HepG2 (cell line): ENCODE measurements around the gene LOXL3. TPM values are rescaled to one million over a fixed set of nuclear protein-coding genes. Genes with fewer than 3 reads are reported as not detected.

Source experiments
- CREB1 ChIP-seq, 2 experiments: fragments of 450-650 bp in 1 of 2; IDR thresholded peaks; 2 replicates each; pipeline ENCODE4 v1.6.1; 2016 to 2017; ENCODE audit warnings: control low read depth in 1 of 2, mild to moderate bottlenecking in 1 of 2, missing compliant biosample characterization in 1 of 2, missing genetic modification characterization in 1 of 2
- JUN ChIP-seq: sonication (generic); formaldehyde crosslinking; IDR thresholded peaks from 2 replicates; pipeline ENCODE4 v1.4.0; 2020; ENCODE audit warnings: mild to moderate bottlenecking, missing genetic modification reagents
- TARDBP ChIP-seq: sonication (generic); formaldehyde crosslinking; IDR thresholded peaks from 2 replicates; pipeline ENCODE4 v1.8.0; 2022; ENCODE audit warnings: mild to moderate bottlenecking, missing genetic modification reagents
- TP53 ChIP-seq: sonication (generic); formaldehyde crosslinking; conservative IDR thresholded peaks from 2 replicates; pipeline ENCODE4 v1.4.0; 2020; ENCODE audit warnings: missing genetic modification reagents
- ZNF160 ChIP-seq: sonication (generic); formaldehyde crosslinking; IDR thresholded peaks from 2 replicates; pipeline ENCODE4 v1.8.0; 2022; ENCODE audit warnings: mild to moderate bottlenecking, inconsistent platforms, missing genetic modification reagents
- ZNF343 ChIP-seq: sonication (generic); formaldehyde crosslinking; IDR thresholded peaks from 2 replicates; pipeline ENCODE4 v1.4.0; 2020; ENCODE audit warnings: mild to moderate bottlenecking, missing genetic modification reagents
- ZNF484 ChIP-seq: sonication (generic); formaldehyde crosslinking; IDR thresholded peaks from 2 replicates; pipeline ENCODE4 v1.5.1; 2020; ENCODE audit warnings: mild to moderate bottlenecking, low read depth, missing genetic modification reagents, borderline replicate concordance
- ZNF713 ChIP-seq: sonication (generic); formaldehyde crosslinking; IDR thresholded peaks from 2 replicates; pipeline ENCODE4 v1.4.0; 2020; ENCODE audit warnings: mild to moderate bottlenecking, missing genetic modification reagents
- ZNF816 ChIP-seq: sonication (generic); formaldehyde crosslinking; IDR thresholded peaks from 2 replicates; pipeline ENCODE4 v1.8.0; 2022; ENCODE audit warnings: missing genetic modification reagents, mild to moderate bottlenecking, borderline replicate concordance
- polyA plus RNA-seq, 8 experiments: library from polyadenylated mRNA; depleted of rRNA in 3 of 8; stranded (reverse) in 7 of 8; unstranded in 1 of 8; fragments of >200 nt; fragmentation: Illumina TruSeq in 4 of 8; extraction: Trizol in 4 of 8; gene quantifications; 2 replicates each; pipeline versions ENCODE4 v1.2.1 to v1.2.3, GENCODE V29; 2011 to 2016; ENCODE audit warnings: low read depth in 4 of 8, missing spikeins in 1 of 8, mixed read lengths in 1 of 8; ENCODE audit not compliant: insufficient read depth in 1 of 8
- total RNA-seq, 5 experiments: library from RNA; depleted of rRNA; stranded (reverse); fragments of >200 nt; fragmentation: Illumina TruSeq; extraction: Trizol; gene quantifications; 2 replicates each; pipeline ENCODE4 v1.2.3, GENCODE V29; 2016; ENCODE audit warnings: low read depth in 1 of 5
- TF ChIP-seq, protein P1 (sequence below): IDR thresholded peaks from 2 replicates; pipeline ENCODE4 v1.6.1; 2012; ENCODE audit warnings: low read depth, low read length, improper control_type of control experiment
- TF ChIP-seq, protein P2 (sequence below): sonication (generic); formaldehyde crosslinking; IDR thresholded peaks from 2 replicates; pipeline ENCODE4 v1.9.0; 2021; ENCODE audit warnings: mild to moderate bottlenecking, missing genetic modification reagents
- TF ChIP-seq, protein P3 (sequence below): sonication (generic); formaldehyde crosslinking; IDR thresholded peaks from 2 replicates; pipeline ENCODE4 v1.4.0; 2020; ENCODE audit warnings: missing genetic modification reagents, mild to moderate bottlenecking, borderline replicate concordance
- TF ChIP-seq, protein P4 (sequence below): sonication (generic); formaldehyde crosslinking; IDR thresholded peaks from 2 replicates; pipeline ENCODE4 v1.5.0; 2020; ENCODE audit warnings: missing genetic modification reagents

Gene LOXL3
- total and polyA plus RNA-seq, 2 of the 13 experiments (the other 11 are each of a cell fraction or from before 2014, with no cell fraction given): 0.55 to 6.5 TPM

DNA sequence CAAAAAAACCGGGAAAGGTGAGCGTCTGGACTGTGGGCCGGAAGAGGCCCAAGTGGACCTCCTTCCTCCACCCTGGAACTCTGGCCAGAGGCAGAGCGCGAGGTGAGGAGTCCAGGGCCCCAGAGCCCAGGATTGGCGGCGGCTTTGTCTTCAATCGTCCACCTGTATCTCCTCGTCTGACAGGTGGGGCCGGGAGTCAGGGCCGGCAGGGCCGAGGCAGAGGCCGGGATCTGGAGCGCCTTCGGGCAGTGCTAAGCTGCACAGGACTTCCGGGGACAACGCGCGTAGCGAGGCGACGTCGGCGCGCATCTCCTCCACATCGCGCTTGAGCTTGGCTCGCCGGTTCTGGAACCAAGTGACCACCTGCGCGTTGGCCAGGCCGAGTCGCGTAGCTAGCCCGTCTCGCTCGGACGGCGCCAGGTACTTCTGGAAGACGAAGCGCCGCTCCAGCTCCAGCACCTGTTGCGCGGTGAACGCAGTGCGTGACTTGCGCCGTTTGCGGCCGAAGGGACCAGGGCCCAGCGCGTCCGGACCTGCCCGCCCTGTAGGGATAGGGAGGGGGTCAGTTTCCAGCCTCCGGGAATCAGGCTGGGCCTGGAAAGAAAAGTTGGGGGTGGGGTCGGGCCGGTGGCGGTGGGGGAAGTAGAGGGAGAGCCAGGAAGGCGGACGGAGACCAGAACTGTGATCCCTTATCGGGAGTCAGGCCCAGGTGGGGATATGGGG, 55.8 kb downstream of the LOXL3 start (continued):
- TF ChIP-seq, protein P1, sequence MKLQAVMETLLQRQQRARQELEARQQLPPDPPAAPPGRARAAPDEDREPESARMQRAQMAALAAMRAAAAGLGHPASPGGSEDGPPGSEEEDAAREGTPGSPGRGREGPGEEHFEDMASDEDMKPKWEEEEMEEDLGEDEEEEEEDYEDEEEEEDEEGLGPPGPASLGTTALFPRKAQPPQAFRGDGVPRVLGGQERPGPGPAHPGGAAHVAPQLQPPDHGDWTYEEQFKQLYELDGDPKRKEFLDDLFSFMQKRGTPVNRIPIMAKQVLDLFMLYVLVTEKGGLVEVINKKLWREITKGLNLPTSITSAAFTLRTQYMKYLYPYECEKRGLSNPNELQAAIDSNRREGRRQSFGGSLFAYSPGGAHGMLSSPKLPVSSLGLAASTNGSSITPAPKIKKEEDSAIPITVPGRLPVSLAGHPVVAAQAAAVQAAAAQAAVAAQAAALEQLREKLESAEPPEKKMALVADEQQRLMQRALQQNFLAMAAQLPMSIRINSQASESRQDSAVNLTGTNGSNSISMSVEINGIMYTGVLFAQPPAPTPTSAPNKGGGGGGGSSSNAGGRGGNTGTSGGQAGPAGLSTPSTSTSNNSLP: no peak
- TF ChIP-seq CREB1 (IDR thresholded peaks at IDR 0.05): no peak
- TF ChIP-seq CREB1 (CRISPR knock-in tag; IDR thresholded peaks at IDR 0.05): no peak
- TF ChIP-seq, protein P2, sequence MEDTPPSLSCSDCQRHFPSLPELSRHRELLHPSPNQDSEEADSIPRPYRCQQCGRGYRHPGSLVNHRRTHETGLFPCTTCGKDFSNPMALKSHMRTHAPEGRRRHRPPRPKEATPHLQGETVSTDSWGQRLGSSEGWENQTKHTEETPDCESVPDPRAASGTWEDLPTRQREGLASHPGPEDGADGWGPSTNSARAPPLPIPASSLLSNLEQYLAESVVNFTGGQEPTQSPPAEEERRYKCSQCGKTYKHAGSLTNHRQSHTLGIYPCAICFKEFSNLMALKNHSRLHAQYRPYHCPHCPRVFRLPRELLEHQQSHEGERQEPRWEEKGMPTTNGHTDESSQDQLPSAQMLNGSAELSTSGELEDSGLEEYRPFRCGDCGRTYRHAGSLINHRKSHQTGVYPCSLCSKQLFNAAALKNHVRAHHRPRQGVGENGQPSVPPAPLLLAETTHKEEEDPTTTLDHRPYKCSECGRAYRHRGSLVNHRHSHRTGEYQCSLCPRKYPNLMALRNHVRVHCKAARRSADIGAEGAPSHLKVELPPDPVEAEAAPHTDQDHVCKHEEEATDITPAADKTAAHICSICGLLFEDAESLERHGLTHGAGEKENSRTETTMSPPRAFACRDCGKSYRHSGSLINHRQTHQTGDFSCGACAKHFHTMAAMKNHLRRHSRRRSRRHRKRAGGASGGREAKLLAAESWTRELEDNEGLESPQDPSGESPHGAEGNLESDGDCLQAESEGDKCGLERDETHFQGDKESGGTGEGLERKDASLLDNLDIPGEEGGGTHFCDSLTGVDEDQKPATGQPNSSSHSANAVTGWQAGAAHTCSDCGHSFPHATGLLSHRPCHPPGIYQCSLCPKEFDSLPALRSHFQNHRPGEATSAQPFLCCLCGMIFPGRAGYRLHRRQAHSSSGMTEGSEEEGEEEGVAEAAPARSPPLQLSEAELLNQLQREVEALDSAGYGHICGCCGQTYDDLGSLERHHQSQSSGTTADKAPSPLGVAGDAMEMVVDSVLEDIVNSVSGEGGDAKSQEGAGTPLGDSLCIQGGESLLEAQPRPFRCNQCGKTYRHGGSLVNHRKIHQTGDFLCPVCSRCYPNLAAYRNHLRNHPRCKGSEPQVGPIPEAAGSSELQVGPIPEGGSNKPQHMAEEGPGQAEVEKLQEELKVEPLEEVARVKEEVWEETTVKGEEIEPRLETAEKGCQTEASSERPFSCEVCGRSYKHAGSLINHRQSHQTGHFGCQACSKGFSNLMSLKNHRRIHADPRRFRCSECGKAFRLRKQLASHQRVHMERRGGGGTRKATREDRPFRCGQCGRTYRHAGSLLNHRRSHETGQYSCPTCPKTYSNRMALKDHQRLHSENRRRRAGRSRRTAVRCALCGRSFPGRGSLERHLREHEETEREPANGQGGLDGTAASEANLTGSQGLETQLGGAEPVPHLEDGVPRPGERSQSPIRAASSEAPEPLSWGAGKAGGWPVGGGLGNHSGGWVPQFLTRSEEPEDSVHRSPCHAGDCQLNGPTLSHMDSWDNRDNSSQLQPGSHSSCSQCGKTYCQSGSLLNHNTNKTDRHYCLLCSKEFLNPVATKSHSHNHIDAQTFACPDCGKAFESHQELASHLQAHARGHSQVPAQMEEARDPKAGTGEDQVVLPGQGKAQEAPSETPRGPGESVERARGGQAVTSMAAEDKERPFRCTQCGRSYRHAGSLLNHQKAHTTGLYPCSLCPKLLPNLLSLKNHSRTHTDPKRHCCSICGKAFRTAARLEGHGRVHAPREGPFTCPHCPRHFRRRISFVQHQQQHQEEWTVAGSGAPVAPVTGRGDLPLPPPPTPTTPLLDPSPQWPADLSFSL (CRISPR knock-in tag): no peak
- no peak for TF ChIP-seq ZNF713
- TF ChIP-seq, protein P3, sequence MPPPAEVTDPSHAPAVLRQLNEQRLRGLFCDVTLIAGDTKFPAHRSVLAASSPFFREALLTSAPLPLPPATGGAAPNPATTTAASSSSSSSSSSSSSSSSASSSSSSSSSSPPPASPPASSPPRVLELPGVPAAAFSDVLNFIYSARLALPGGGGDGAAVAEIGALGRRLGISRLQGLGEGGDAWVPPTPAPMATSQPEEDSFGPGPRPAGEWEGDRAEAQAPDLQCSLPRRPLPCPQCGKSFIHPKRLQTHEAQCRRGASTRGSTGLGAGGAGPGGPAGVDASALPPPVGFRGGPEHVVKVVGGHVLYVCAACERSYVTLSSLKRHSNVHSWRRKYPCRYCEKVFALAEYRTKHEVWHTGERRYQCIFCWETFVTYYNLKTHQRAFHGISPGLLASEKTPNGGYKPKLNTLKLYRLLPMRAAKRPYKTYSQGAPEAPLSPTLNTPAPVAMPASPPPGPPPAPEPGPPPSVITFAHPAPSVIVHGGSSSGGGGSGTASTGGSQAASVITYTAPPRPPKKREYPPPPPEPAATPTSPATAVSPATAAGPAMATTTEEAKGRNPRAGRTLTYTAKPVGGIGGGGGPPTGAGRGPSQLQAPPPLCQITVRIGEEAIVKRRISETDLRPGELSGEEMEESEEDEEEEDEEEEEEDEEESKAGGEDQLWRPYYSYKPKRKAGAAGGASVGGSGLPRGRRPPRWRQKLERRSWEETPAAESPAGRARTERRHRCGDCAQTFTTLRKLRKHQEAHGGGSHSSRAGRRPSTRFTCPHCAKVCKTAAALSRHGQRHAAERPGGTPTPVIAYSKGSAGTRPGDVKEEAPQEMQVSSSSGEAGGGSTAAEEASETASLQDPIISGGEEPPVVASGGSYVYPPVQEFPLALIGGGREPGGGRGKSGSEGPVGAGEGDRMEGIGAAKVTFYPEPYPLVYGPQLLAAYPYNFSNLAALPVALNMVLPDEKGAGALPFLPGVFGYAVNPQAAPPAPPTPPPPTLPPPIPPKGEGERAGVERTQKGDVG (CRISPR knock-in tag): peak; percentile 72; the same call in 1 of the 2 replicates
- no peak for TF ChIP-seq TP53 (CRISPR knock-in tag)
- TF ChIP-seq, protein P4, sequence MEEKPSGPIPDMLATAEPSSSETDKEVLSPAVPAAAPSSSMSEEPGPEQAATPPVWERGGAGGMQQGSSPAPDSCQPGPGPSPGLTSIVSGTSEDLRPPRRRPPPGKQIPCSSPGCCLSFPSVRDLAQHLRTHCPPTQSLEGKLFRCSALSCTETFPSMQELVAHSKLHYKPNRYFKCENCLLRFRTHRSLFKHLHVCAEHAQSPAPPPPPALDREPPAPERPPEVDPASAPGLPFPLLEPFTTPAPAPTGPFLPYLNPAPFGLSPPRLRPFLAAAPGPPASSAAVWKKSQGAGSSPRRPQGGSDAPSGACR (CRISPR knock-in tag): no peak
- TF ChIP-seq ZNF816 (CRISPR knock-in tag): peak; percentile 20; the same call in 1 of the 2 replicates
- no peak for TF ChIP-seq ZNF343
- 0 out of 2 replicates have a peak, but pooled peaks have one; percentile 36 for TF ChIP-seq TARDBP (CRISPR knock-in tag)
- TF ChIP-seq JUN (CRISPR knock-in tag): no peak
- TF ChIP-seq ZNF160 (CRISPR knock-in tag): 0 out of 2 replicates have a peak, but pooled peaks have one; percentile 37
- TF ChIP-seq ZNF484 (CRISPR knock-in tag): no peak
